Measurements from ENCODE around the gene SYF2. TPM values are rescaled to one million over a fixed set of nuclear protein-coding genes. Genes with fewer than 3 reads are reported as not detected.

The SYF2 gene
- total and polyA plus RNA-seq, 2 donors (not counting 3 experiments of a cell fraction or from before 2014, with no cell fraction given) = 9.3 to 38.0 TPM

- ChIA-PET CTCF (interaction anchor here (1.2 to 1.8 kb wide), 2 partner anchors 9 to 11 kb away, joined by 3 to 7 read pairs; no protein-coding TSS in a partner anchor), POLR2A (interaction anchor here (1.0 kb wide), 1 partner anchor 31 kb away, joined by 3 read pairs; the partner anchor contains the start of gene RSRP1)
- no peak for TF ChIP-seq POLR2AphosphoS5 (IDR thresholded peaks at IDR 0.05; ENCODE audit: insufficient read depth, low read depth, low read length)
- TF ChIP-seq FOS (IDR thresholded peaks at IDR 0.05; ENCODE audit: borderline replicate concordance, insufficient read depth, low read length) = no peak
- no peak for TF ChIP-seq JUN (IDR thresholded peaks at IDR 0.05; ENCODE audit: borderline replicate concordance, insufficient read depth, insufficient read length, low read depth)
- TF ChIP-seq MAX (IDR thresholded peaks at IDR 0.05; ENCODE audit: insufficient read depth, insufficient read length) = no peak
- TF ChIP-seq CTCF (IDR thresholded peaks at IDR 0.05; ENCODE audit: extremely low read depth in 1 of 2, insufficient read depth in 1 of 2, low read depth in 1 of 2, low read length in 2 of 2) = no peak
- TF ChIP-seq GATA2 (IDR thresholded peaks at IDR 0.05; ENCODE audit: insufficient read depth, insufficient read length, low read depth, low read length) = no peak
- TF ChIP-seq EZH2 (IDR thresholded peaks at IDR 0.05; ENCODE audit: borderline replicate concordance, low read depth, low read length, severe bottlenecking) = no peak
- TF ChIP-seq MYC (IDR thresholded peaks at IDR 0.05; ENCODE audit: low read depth, low read length) = no peak
- TF ChIP-seq POLR2A (IDR thresholded peaks at IDR 0.05; ENCODE audit: low read depth, low read length) = no peak
- dilution Hi-C loops (cut with MboI; ENCODE audit: extremely low pct_ligation_motif_present, low sequenced_read_pairs) = no loop called here
- Histone ChIP-seq H3K9ac (replicated peaks; ENCODE audit: extremely low read depth, insufficient read depth, low read length) (no peak overlapping the region), H4K20me1 (replicated peaks; ENCODE audit: control insufficient read depth, extremely low read depth, insufficient read depth, low read length) (no peaks in the 10 kb centered on the region), H3K27me3 (ENCODE audit: control insufficient read depth in 2 of 2, insufficient read depth in 2 of 2, low read length in 2 of 2) (no peaks in the 10 kb centered on the region), H3K4me3 (replicated peaks in 1 of 3; ENCODE audit: insufficient read depth in 1 of 3, low read depth in 1 of 3, low read length in 3 of 3) (no peak overlapping the region), H3K36me3 (ENCODE audit: control insufficient read depth in 2 of 2, extremely low read depth in 1 of 2, insufficient read depth in 2 of 2, low read length in 2 of 2) (no peaks in the 10 kb centered on the region), H3K27ac (ENCODE audit: insufficient read depth, low read depth, low read length) (no peak overlapping the region), H3K9me3 (replicated peaks; ENCODE audit: control insufficient read depth, insufficient read depth, low read length) (no peaks in the 10 kb centered on the region), H3K9me1 (replicated peaks; ENCODE audit: control insufficient read depth, extremely low read depth, insufficient read depth, low read length) (no peaks in the 10 kb centered on the region), H3K79me2 (ENCODE audit: control insufficient read depth, insufficient read depth, low read length) (no peaks in the 10 kb centered on the region), H2AFZ (ENCODE audit: low read depth, low read length) (no peak overlapping the region), H3K4me1 (ENCODE audit: control insufficient read depth, extremely low read depth, insufficient read depth, low read length) (no peaks in the 10 kb centered on the region), H3K4me2 (ENCODE audit: insufficient read depth, low read length) (no peak overlapping the region)
- no peak for FAIRE-seq
- no TSS peak for BruUV-seq (replicated peaks)
- intact Hi-C loops (cut with micrococcal nuclease) = no loop called here
- DNase-seq (ENCODE audit: low read depth, low spot score) = no peak
Measured at GRCh38 chr1:25216123-25216522, 16.2 kb downstream of the SYF2 start.
